Left lung (tissue), 10 donors: ENCODE measurements around the gene AKAP8. TPM values are rescaled to one million over a fixed set of nuclear protein-coding genes. Genes with fewer than 3 reads are reported as not detected.
A peak's percentile ranks its signal among the peaks of the same experiment; 100 is the strongest.
"Not testable (repeated sequence)": the region's sequence is repeated elsewhere in the genome, so short reads cannot be mapped to it uniquely, and the experiment has no call there.

Experiments
- ATAC-seq: fragments of 200-7000 bp; cut with Tn5 transposase; one replicate; pipeline ENCODE4 v1.9.1; 2020; ENCODE audit warnings: moderate library complexity
- DNase-seq, 4 donors: peaks; one replicate each; pipeline ENCODE4 v3.0.0-alpha.2; 2013 to 2020
- H3K27ac ChIP-seq, 2 donors: fragments of 200-600 bp; sonication (generic) in 1 of 2; one replicate each; pipeline versions ENCODE4 v1.5.0 to v1.8.0; 2020 to 2021
- H3K27me3 ChIP-seq, 2 donors: fragments of 200-600 bp; sonication (generic) in 1 of 2; one replicate each; pipeline versions ENCODE4 v1.5.0 to v1.8.0; 2020 to 2021
- H3K36me3 ChIP-seq, 2 donors: fragments of 200-600 bp; sonication (generic) in 1 of 2; one replicate each; pipeline versions ENCODE4 v1.5.0 to v1.8.0; 2020 to 2021
- H3K4me1 ChIP-seq, 2 donors: fragments of 200-600 bp; one replicate each; pipeline ENCODE4 v1.8.0; 2021
- H3K4me3 ChIP-seq, 2 donors: fragments of 200-600 bp; sonication (generic) in 1 of 2; one replicate each; pipeline versions ENCODE4 v1.5.0 to v1.8.0; 2020 to 2021; ENCODE audit warnings: mild to moderate bottlenecking in 1 of 2
- H3K9me3 ChIP-seq, 2 donors: fragments of 200-600 bp; sonication (generic) in 1 of 2; one replicate each; pipeline versions ENCODE4 v1.5.0 to v1.8.0; 2020 to 2021
- intact Hi-C, 2 donors: fragments of 100-400 bp; cut with DNase I; formaldehyde crosslinking; loops; one replicate each; pipeline versions ENCODE4 v1.11.2 to v1.14.2; 2022
- polyA plus RNA-seq, 6 donors: library from polyadenylated mRNA; unstranded; fragments of 120-200 nt; gene quantifications; one replicate each; pipeline ENCODE4 v1.2.1, GENCODE V29; 2013; ENCODE audit not compliant: insufficient read length in 6 of 6
- total RNA-seq, 2 donors: library from RNA; stranded (reverse); fragmentation: NEBNext Ultra II Directional; extraction: Animal tissue kit (Norgen Biotek cat#: 25700); gene quantifications; one replicate each; pipeline ENCODE4 v1.2.1, GENCODE V29; 2021
- TF ChIP-seq, protein P1 (sequence below), 2 donors: fragments of 200-600 bp; sonication (generic) in 1 of 2; IDR thresholded peaks; one replicate each; pipeline versions ENCODE4 v1.5.0 to v1.8.0; 2021; ENCODE audit warnings: antibody characterized with exemption in 2 of 2
- donor health status: DM: no; HTN: yes; CAD: no.
- donor health status: DM: no; HTN: no; CAD: no.

AKAP8 gene
- total and polyA plus RNA-seq, 8 donors, result 19.5 to 36.8 (median 31.4) TPM

DNA sequence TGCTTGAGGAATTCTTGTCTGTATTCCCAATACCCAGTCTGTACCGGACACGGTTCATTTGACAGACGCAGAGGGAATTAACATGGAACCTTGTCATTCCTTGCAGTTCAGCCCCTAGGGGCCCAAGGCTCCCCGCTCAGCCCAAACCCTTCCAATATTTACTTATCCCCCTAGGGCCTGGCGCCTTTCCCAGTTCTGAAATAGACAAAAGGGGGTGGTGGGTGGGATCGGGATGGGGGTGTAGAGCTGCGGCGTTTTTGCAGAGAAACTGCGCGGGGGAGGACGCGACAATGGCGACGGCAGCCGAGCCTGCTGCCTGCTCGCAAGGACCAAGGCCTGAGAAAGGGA lies 38.6 kb upstream of the AKAP8 start:
- Histone ChIP-seq H3K27ac (peak overlapping the region; percentile 70 to 87), H3K4me1 (peaks cover 13 to 53% of the 10 kb centered on the region in 2 donors), H3K27me3 (no peaks in the 10 kb centered on the region), H3K9me3 (peaks cover 0 to 1% of the 10 kb centered on the region in 2 donors), H3K36me3 (peaks cover 0 to 31% of the 10 kb centered on the region in 2 donors), H3K4me3 (peak overlapping the region; percentile 93 to 100)
- DNase-seq, result peak in 2 of 4 donors; percentile 49 to 67
- TF ChIP-seq, protein P1, sequence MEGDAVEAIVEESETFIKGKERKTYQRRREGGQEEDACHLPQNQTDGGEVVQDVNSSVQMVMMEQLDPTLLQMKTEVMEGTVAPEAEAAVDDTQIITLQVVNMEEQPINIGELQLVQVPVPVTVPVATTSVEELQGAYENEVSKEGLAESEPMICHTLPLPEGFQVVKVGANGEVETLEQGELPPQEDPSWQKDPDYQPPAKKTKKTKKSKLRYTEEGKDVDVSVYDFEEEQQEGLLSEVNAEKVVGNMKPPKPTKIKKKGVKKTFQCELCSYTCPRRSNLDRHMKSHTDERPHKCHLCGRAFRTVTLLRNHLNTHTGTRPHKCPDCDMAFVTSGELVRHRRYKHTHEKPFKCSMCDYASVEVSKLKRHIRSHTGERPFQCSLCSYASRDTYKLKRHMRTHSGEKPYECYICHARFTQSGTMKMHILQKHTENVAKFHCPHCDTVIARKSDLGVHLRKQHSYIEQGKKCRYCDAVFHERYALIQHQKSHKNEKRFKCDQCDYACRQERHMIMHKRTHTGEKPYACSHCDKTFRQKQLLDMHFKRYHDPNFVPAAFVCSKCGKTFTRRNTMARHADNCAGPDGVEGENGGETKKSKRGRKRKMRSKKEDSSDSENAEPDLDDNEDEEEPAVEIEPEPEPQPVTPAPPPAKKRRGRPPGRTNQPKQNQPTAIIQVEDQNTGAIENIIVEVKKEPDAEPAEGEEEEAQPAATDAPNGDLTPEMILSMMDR (IDR thresholded peaks at IDR 0.05), result no peak
- ATAC-seq, result peak; percentile 4
- intact Hi-C loops, result no loop called here

DNA sequence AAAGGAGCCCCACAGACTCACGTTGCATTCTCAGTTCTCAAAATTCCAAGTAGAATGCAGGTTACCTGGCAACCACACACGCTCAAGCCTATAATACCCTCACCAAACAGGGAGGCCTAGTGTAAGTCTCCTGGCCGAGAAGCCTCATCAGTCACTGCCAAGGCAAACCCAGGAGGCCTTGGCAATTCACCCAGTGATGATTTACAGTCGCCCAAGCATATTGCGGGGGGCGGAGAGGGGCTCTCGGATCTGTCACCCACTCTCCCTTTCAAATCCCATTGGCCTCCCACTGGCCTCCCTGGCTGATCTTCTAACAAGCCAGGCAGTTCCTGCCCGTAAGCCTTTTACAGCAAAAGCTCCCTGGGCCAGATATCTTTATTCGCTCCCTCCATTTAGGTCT lies 38.1 kb upstream of the AKAP8 start:
- peaks cover 0 to 26% of the 10 kb centered on the region in 2 donors for H3K36me3 ChIP-seq
- DNase-seq (no peak), ATAC-seq (no peak)
- H3K4me1 ChIP-seq, result peaks cover 18 to 56% of the 10 kb centered on the region in 2 donors
- intact Hi-C loops, result no loop called here
- peak overlapping the region in 1 of 2 donors; percentile 87 for H3K27ac ChIP-seq
- peak overlapping the region; percentile 93 to 100 for H3K4me3 ChIP-seq
- H3K27me3 ChIP-seq, result no peaks in the 10 kb centered on the region
- no peaks in the 10 kb centered on the region for H3K9me3 ChIP-seq
- TF ChIP-seq, protein P1 (IDR thresholded peaks at IDR 0.05), result no peak

DNA sequence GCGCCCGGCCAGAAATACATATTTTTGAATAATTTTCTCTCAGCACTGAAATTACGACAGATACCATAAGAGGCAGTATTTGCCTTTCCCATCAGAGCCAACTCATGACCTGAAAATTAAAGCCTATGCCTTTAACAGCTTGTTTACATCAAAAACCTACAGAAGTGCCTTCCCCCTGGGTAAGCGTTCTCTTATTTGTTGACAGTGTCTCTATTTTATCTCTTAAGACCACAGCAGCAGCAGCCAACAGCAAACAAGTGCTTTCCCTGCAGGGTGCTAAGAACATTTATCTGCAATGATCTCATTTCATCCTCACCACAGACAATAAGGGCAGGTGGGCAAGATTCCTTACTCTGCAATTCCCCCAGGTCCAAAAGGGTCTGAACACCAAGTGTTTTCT lies 33.2 kb upstream of the AKAP8 start:
- intact Hi-C loops, result no loop called here
- Histone ChIP-seq H3K4me1 (peaks cover 19 to 61% of the 10 kb centered on the region in 2 donors), H3K9me3 (no peaks in the 10 kb centered on the region), H3K4me3 (no peak overlapping the region), H3K27ac (no peak overlapping the region), H3K36me3 (peaks cover 0 to 43% of the 10 kb centered on the region in 2 donors), H3K27me3 (no peaks in the 10 kb centered on the region)
- no peak for ATAC-seq
- DNase-seq, result no peak
- TF ChIP-seq, protein P1 (IDR thresholded peaks at IDR 0.05), result no peak

DNA sequence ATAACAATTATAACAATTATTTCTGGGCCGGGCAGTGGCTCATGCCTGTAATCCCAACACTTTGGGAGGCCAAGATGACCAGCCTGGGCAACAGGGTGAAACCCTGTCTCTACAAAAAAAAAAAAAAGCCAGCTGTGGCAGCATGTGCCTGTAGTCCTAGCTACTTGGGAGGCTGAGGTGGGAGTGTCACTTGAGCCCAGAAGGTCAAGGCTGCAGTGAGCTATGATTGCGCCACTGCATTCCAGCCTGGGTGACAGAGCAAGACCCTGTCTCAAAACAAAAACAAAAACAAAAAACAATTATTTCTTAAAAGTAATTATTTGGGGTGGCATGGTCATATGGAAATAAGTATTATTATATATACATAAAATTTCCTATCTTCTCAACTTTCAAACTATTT lies 31.8 kb upstream of the AKAP8 start:
- H3K9me3 ChIP-seq, H3K4me3 ChIP-seq, DNase-seq, ATAC-seq, H3K27me3 ChIP-seq, intact Hi-C loops: not testable (repeated sequence)
- Histone ChIP-seq H3K36me3 (peaks cover 0 to 43% of the 10 kb centered on the region in 2 donors), H3K4me1 (peaks cover 11 to 55% of the 10 kb centered on the region in 2 donors), H3K27ac (peak overlapping the region in 1 of 2 donors; percentile 21)

DNA sequence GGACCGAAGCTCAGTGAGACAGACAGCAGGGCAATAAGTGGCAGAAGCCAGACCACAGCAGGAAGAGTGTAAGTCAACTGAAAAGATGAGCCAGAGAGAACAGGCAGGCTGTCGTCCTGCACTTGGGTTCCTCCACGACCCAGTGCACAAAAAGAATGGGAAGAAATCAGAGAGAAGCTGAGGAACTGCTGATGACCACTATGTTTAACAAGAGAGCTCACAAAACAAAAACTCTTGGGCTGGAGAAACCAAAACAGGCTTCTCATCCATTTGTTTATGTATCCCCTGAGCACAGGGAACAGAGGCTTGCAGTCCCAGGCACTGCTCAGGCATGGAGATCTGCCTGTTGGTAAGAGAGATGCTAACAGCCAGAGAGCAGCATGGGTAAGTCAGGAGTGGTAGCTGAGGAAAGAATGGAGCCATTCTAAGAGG lies 25.2 kb upstream of the AKAP8 start:
- ATAC-seq (no peak), DNase-seq (no peak)
- peaks cover 0 to 28% of the 10 kb centered on the region in 2 donors for H3K4me1 ChIP-seq
- TF ChIP-seq, protein P1 (IDR thresholded peaks at IDR 0.05), result no peak
- no peaks in the 10 kb centered on the region for H3K27me3 ChIP-seq
- no peaks in the 10 kb centered on the region for H3K9me3 ChIP-seq
- no peak overlapping the region for H3K4me3 ChIP-seq
- intact Hi-C loops, result no loop called here
- no peak overlapping the region for H3K27ac ChIP-seq
- peaks cover 0 to 65% of the 10 kb centered on the region in 2 donors for H3K36me3 ChIP-seq
